SJCRH30 (cell line): ENCODE measurements around the gene ATP1A4. TPM values are rescaled to one million over a fixed set of nuclear protein-coding genes. Genes with fewer than 3 reads are reported as not detected.

Source experiments
- DNase-seq, 2 experiments: peaks; one replicate each; pipeline ENCODE4 v3.0.0-alpha.2; 2015 to 2020
- H3K27ac ChIP-seq: fragments of 250-450 bp; sonication (Bioruptor Pico); 2 replicates; pipeline ENCODE4 v1.5.1; 2020; ENCODE audit warnings: mild to moderate bottlenecking, moderate library complexity
- H3K27me3 ChIP-seq: fragments of 250-450 bp; sonication (Bioruptor Pico); 2 replicates; pipeline ENCODE4 v1.5.1; 2020; ENCODE audit warnings: mild to moderate bottlenecking, moderate library complexity
- H3K36me3 ChIP-seq: fragments of 250-450 bp; sonication (Bioruptor Pico); 2 replicates; pipeline ENCODE4 v1.5.1; 2020; ENCODE audit warnings: mild to moderate bottlenecking, moderate library complexity
- H3K4me1 ChIP-seq: fragments of 250-450 bp; sonication (Bioruptor Pico); 2 replicates; pipeline ENCODE4 v1.5.1; 2020; ENCODE audit warnings: mild to moderate bottlenecking, moderate library complexity
- H3K4me3 ChIP-seq: fragments of 250-450 bp; sonication (Bioruptor Pico); 2 replicates; pipeline ENCODE4 v1.5.1; 2020; ENCODE audit warnings: mild to moderate bottlenecking, moderate library complexity
- H3K9me3 ChIP-seq: fragments of 250-450 bp; sonication (Bioruptor Pico); replicated peaks from 2 replicates; pipeline ENCODE4 v1.5.1; 2020; ENCODE audit warnings: mild to moderate bottlenecking, moderate library complexity
- total RNA-seq: library from RNA; depleted of rRNA; stranded (reverse); fragments of >200 nt; shearing (Covaris generic); gene quantifications from 2 replicates; pipeline ENCODE4 v1.2.3, GENCODE V29; 2014

ATP1A4 gene
- total RNA-seq, 1 experiment from 2014 or later = not detected

DNA sequence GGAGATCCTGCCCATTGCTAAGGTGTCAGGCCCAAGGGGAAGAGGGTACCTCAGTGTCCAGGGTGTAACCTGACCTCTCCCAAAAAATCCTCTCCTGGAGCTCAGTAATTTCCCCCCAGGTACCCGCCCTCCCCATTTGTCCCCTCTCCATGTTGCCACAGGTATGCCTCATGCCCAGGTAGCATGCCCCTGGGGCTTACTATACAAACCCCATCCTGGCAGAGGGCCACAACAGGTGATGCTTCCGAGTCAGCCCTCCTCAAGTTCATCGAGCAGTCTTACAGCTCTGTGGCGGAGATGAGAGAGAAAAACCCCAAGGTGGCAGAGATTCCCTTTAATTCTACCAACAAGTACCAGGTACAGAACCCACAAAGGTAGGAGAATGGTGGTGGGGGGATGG is 15.7 kb downstream of the ATP1A4 start:
- DNase-seq = no peak
- Histone ChIP-seq H3K27ac (peak overlapping the region; percentile 69), H3K27me3 (no peaks in the 10 kb centered on the region), H3K4me3 (no peak overlapping the region), H3K36me3 (no peaks in the 10 kb centered on the region), H3K4me1 (peaks cover 18% of the 10 kb centered on the region), H3K9me3 (no peaks in the 10 kb centered on the region)

DNA sequence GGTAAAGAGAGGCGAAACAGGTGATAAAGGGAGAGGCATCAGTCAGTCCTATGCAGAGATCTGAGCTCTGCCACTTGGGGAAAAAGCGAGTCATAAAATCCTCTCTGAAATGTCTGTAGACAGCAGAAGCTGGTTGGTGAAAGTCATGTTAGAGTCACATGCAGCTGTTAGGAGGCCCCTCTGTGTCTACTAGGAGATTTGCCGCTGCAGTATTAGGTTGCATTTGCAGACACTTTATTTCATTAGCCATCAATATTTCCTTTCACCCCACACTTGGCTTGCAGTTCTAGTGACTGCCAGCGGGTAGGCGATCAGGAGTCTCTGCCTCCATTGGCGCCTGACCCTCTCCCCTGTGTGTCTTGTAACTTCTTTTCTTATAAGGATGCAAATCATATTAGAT is 16.2 kb downstream of the ATP1A4 start:
- H3K27me3 ChIP-seq = no peaks in the 10 kb centered on the region
- peak overlapping the region; percentile 4; the same call in 1 of the 2 replicates for H3K4me3 ChIP-seq
- no peaks in the 10 kb centered on the region for H3K9me3 ChIP-seq
- no peaks in the 10 kb centered on the region for H3K36me3 ChIP-seq
- H3K27ac ChIP-seq = peak overlapping the region; percentile 69
- peak; percentile 77 to 85 for DNase-seq
- peaks cover 18% of the 10 kb centered on the region for H3K4me1 ChIP-seq

DNA sequence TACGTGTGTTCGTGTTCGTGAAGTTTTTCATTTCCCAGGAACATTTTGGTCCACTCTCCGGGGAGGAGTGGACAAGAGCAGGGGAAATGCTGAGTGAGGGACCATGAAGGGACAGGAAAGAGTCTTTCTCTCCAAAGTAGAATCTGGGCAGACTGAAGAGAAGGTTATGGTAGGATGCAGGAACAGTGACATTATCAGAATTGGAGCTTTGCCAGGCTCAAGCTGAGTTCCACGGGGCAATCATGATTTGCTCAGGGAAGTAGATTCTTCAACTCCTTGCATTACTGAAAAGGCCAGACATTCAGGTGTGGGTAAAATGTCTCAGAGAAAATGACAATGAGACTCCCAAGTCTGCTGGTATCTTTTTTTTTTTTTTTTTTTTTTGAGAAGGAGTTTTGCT is 16.6 kb downstream of the ATP1A4 start:
- peak overlapping the region; percentile 4; the same call in 1 of the 2 replicates for H3K4me3 ChIP-seq
- no peaks in the 10 kb centered on the region for H3K9me3 ChIP-seq
- no peaks in the 10 kb centered on the region for H3K27me3 ChIP-seq
- H3K36me3 ChIP-seq = no peaks in the 10 kb centered on the region
- DNase-seq = peak in 1 of 2 experiments; percentile 61
- H3K4me1 ChIP-seq = peaks cover 18% of the 10 kb centered on the region
- H3K27ac ChIP-seq = peak overlapping the region; percentile 69

DNA sequence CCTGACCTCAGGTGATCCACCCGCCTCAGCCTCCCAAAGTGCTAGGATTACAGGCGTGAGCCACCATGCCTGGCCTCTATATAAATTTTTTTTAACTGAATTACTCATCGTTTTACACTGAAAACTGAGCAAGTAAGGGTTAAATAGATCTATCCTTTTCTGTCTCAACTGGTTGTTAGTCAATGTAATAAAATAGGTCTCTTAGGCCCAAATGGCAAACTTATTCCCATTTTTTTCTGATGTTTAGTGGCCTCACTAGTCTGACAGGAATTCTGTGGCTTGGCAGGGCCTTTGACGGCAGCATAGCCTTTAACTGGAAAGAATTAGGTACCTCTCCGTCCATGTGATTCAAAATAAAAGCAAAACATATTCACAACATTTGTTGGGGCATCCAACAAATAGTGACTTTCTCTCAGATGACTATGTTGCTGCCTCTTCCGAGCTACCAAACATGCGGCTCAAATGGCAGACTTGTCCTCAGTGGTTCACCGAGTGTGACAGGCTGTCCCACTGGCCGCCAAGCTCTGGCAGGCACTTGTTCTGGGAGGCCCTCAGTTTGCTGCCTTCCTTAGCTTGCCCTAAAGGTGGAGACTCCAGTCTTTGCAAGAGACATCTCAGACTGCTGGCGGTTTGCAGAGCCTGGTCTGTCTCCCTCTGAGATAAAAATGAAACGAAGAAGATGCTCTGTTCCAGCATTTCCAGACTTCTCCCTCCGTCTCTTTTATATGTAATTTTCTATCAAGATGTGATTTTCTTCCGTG is 17.4 kb downstream of the ATP1A4 start:
- Histone ChIP-seq H3K4me3 (no peak overlapping the region), H3K27ac (no peak overlapping the region), H3K36me3 (no peaks in the 10 kb centered on the region), H3K4me1 (peaks cover 18% of the 10 kb centered on the region), H3K9me3 (no peaks in the 10 kb centered on the region), H3K27me3 (no peaks in the 10 kb centered on the region)
- no peak for DNase-seq

- Histone ChIP-seq H3K4me1 (peaks cover 18% of the 10 kb centered on the region), H3K36me3 (no peaks in the 10 kb centered on the region), H3K4me3 (no peak overlapping the region), H3K27me3 (no peaks in the 10 kb centered on the region), H3K27ac (no peak overlapping the region), H3K9me3 (no peaks in the 10 kb centered on the region)
- DNase-seq = no peak
These were observed 18.4 kb downstream of the ATP1A4 start for GRCh38 chr1:160169553-160170399.

- Histone ChIP-seq H3K27ac (no peak overlapping the region), H3K27me3 (no peaks in the 10 kb centered on the region), H3K36me3 (no peaks in the 10 kb centered on the region), H3K4me3 (no peak overlapping the region), H3K4me1 (peaks cover 18% of the 10 kb centered on the region), H3K9me3 (no peaks in the 10 kb centered on the region)
- DNase-seq = no peak
These were observed 20.0 kb downstream of the ATP1A4 start for GRCh38 chr1:160171354-160171753.

DNA sequence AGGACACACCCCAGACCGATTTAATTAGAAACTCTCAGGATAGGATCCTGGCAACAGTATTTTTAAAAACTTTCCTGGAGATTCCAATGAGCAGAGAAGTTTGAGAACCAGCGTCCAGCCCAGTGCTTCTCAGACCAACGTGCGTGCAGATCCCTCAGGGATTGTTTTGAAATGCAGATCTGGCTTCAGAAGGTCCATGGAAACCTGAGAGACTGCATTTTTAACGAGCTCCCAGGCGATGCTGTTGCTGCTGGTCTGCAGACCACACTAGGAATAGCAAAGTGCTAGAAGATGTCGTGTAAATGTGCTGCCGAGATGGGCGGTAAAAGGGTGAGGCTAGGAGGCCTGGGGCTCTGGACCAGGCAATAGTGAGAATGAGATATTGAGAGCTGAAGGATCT is 20.6 kb downstream of the ATP1A4 start:
- Histone ChIP-seq H3K4me3 (no peak overlapping the region), H3K36me3 (no peaks in the 10 kb centered on the region), H3K4me1 (peaks cover 16% of the 10 kb centered on the region), H3K9me3 (no peaks in the 10 kb centered on the region), H3K27me3 (no peaks in the 10 kb centered on the region), H3K27ac (no peak overlapping the region)
- no peak for DNase-seq

DNA sequence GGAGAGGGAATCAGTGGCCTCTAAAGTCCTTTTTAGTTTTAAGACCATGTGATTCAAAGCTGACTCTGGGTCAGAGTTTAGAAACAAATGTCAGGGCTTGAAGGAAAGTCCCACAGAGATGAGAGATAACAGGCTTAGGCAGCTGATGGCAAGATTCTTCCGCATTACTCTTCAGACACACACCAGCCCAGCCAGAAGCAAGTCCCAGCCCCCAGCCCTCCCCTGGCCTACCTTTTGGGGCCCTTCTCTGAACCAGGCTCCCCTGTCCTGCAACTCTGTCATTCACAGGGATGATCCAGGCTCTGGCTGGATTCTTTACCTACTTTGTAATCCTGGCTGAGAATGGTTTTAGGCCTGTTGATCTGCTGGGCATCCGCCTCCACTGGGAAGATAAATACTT is 25.8 kb downstream of the ATP1A4 start:
- Histone ChIP-seq H3K36me3 (no peaks in the 10 kb centered on the region), H3K27ac (no peak overlapping the region), H3K4me1 (no peaks in the 10 kb centered on the region), H3K4me3 (no peak overlapping the region), H3K27me3 (0 out of 2 replicates have a peak, but pooled peaks cover 4% of the 10 kb centered on the region), H3K9me3 (peaks cover 4% of the 10 kb centered on the region; the same call in 1 of the 2 replicates)
- no peak for DNase-seq

DNA sequence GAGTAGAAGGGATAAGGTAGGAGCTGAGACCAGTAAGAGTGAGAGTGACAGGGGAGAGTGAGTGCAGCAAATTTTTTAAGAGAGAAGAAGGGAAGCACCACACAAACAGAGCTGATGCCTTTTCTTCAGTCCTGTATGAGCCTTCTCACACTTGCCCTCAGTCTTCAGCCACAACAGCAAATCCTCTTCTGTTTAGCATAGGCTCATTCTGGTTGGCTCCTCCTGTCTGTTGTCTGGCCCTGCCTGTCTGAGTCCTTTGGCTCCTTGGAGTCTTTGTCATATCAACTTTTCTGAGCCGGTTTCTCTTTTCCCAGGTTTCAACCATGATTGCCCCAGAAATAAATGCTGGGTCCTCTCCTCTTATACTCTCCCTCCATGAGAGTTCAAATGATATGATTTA is 26.3 kb downstream of the ATP1A4 start:
- Histone ChIP-seq H3K9me3 (peaks cover 4% of the 10 kb centered on the region; the same call in 1 of the 2 replicates), H3K27me3 (0 out of 2 replicates have a peak, but pooled peaks cover 4% of the 10 kb centered on the region), H3K27ac (no peak overlapping the region), H3K36me3 (no peaks in the 10 kb centered on the region), H3K4me3 (no peak overlapping the region), H3K4me1 (no peaks in the 10 kb centered on the region)
- no peak for DNase-seq

GRCh38 chr1:160178731-160179130 is 27.3 kb downstream of the ATP1A4 start:
- Histone ChIP-seq H3K4me1 (no peaks in the 10 kb centered on the region), H3K36me3 (no peaks in the 10 kb centered on the region), H3K4me3 (no peak overlapping the region), H3K9me3 (peaks cover 4% of the 10 kb centered on the region; the same call in 1 of the 2 replicates), H3K27me3 (0 out of 2 replicates have a peak, but pooled peaks cover 4% of the 10 kb centered on the region), H3K27ac (no peak overlapping the region)
- no peak for DNase-seq

DNA sequence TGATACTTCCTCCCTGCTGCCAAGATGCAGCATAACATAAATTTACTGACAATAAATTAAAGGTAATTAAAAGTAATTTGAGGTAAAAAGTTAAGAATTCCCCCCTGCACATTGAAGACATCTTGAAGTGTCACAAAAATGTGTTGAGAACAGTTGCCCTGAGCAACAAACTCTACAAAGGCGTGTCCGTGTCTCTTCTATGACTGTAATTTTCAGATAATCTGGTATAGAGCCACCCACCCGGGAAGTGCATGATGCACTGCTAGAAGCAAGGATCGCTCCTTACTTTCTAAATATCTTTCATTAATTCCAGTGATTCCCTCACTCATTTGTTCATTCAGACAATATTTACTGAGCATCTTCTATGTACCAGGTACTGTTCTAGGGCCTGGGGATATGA is 27.9 kb downstream of the ATP1A4 start:
- Histone ChIP-seq H3K4me1 (no peaks in the 10 kb centered on the region), H3K27me3 (0 out of 2 replicates have a peak, but pooled peaks cover 4% of the 10 kb centered on the region), H3K9me3 (peaks cover 4% of the 10 kb centered on the region; the same call in 1 of the 2 replicates), H3K27ac (no peak overlapping the region), H3K4me3 (no peak overlapping the region), H3K36me3 (no peaks in the 10 kb centered on the region)
- DNase-seq = no peak

- Histone ChIP-seq H3K4me1 (peaks cover 17% of the 10 kb centered on the region), H3K4me3 (no peak overlapping the region), H3K27me3 (no peaks in the 10 kb centered on the region), H3K9me3 (no peaks in the 10 kb centered on the region), H3K27ac (no peak overlapping the region), H3K36me3 (no peaks in the 10 kb centered on the region)
- DNase-seq = no peak
These were observed 34.8 kb downstream of the ATP1A4 start for GRCh38 chr1:160186246-160186645.

- DNase-seq = no peak
- Histone ChIP-seq H3K27me3 (no peaks in the 10 kb centered on the region), H3K9me3 (no peaks in the 10 kb centered on the region), H3K4me3 (no peak overlapping the region), H3K27ac (no peak overlapping the region), H3K4me1 (peaks cover 17% of the 10 kb centered on the region), H3K36me3 (no peaks in the 10 kb centered on the region)
These were observed 35.3 kb downstream of the ATP1A4 start for GRCh38 chr1:160186729-160187128.

DNA sequence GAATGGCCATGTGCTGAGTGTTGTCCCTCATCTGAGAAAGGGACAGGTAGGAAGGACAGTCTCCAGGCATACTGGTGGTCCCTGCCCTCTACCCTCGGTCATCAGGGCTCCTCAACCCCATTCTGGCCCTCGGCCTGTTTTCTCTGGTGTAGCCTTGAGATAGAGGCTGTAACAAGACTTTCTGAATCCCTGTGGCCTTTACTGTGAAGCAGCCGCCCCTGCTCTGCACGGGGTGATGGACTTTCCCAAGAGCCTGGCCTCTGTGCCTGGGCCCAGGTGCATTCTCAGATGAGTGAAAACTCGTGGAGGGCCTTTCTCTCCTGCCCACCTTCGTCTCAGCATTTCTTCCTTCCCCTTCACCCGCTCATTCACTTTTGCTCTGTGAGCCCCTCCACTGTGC is 36.0 kb downstream of the ATP1A4 start:
- no peak for DNase-seq
- no peaks in the 10 kb centered on the region for H3K36me3 ChIP-seq
- no peak overlapping the region for H3K4me3 ChIP-seq
- H3K27ac ChIP-seq = no peak overlapping the region
- H3K4me1 ChIP-seq = peaks cover 17% of the 10 kb centered on the region
- no peaks in the 10 kb centered on the region for H3K27me3 ChIP-seq
- H3K9me3 ChIP-seq = no peaks in the 10 kb centered on the region

DNA sequence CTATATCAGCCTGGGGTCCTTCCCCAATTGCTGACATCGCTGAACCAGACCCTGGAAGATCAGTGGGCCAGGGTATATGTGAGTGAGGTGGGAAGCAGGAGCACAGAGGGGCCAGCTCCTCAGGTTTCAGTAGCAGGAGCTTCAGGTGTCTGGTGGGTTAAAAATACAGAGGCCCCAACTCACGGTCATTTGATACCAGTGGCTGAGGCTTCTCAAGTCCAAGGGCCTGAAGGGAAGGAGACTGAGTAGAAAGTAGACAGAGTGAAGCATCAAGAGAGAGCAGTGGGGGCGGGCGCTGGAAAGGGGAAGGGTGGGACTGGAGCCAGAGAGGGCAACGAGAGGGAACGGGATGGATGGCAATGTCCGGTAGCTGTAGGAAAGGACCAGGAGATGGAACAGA is 36.9 kb downstream of the ATP1A4 start:
- Histone ChIP-seq H3K9me3 (no peaks in the 10 kb centered on the region), H3K27ac (no peak overlapping the region), H3K4me3 (no peak overlapping the region), H3K4me1 (peaks cover 18% of the 10 kb centered on the region), H3K27me3 (no peaks in the 10 kb centered on the region), H3K36me3 (no peaks in the 10 kb centered on the region)
- no peak for DNase-seq
